Stimulated activated naive CD4-positive, alpha-beta T cell treated with Interleukin-2 at 50 U/mL for 16 hours (primary cell): ENCODE measurements around the gene CAMK2N1.

Experiments used
- DNase-seq: peaks from one replicate; lab custom pipeline; 2025; lab: John Stamatoyannopoulos, UW

CAMK2N1 gene

GRCh38 chr1:20443703-20444586 is 42.1 kb downstream of the CAMK2N1 start:
- no peak for DNase-seq

GRCh38 chr1:20442920-20443625 is 42.9 kb downstream of the CAMK2N1 start:
- DNase-seq, result no peak

GRCh38 chr1:20440785-20441200 is 45.2 kb downstream of the CAMK2N1 start:
- no peak for DNase-seq

GRCh38 chr1:20439282-20439681 is 46.7 kb downstream of the CAMK2N1 start:
- DNase-seq, result no peak

- no peak for DNase-seq
Measured at GRCh38 chr1:20437640-20438039, 48.4 kb downstream of the CAMK2N1 start.

- no peak for DNase-seq
Measured at GRCh38 chr1:20432891-20433290, 53.1 kb downstream of the CAMK2N1 start.
